GM12875 (cell line): ENCODE measurements around the gene FGF19.

Source experiments
- H3K4me3 ChIP-seq: one replicate; pipeline ENCODE4 v1.5.1; 2011; ENCODE audit warnings: low read depth, low read length, control low read depth
- CTCF ChIP-seq: IDR thresholded peaks from 2 replicates; pipeline ENCODE4 v1.5.1; 2011; ENCODE audit warnings: low read depth, mild to moderate bottlenecking, control low read depth, inconsistent platforms, low read length, moderate library complexity, borderline replicate concordance; ENCODE audit not compliant: insufficient read depth

Gene FGF19

GRCh38 chr11:69708736-69709401, 5.0 kb upstream of the FGF19 start:
- no peak for TF ChIP-seq CTCF
- no peak overlapping the region for H3K4me3 ChIP-seq

GRCh38 chr11:69707176-69707575, 3.4 kb upstream of the FGF19 start:
- TF ChIP-seq CTCF: no peak
- no peak overlapping the region for H3K4me3 ChIP-seq

- no peak for TF ChIP-seq CTCF
- H3K4me3 ChIP-seq: no peak overlapping the region
Observed at GRCh38 chr11:69705901-69706787, 2.3 kb upstream of the FGF19 start.

GRCh38 chr11:69705351-69705811, 1.6 kb upstream of the FGF19 start:
- H3K4me3 ChIP-seq: no peak overlapping the region
- no peak for TF ChIP-seq CTCF

- TF ChIP-seq CTCF: peak; percentile 32; the same call in 1 of the 2 replicates
- no peak overlapping the region for H3K4me3 ChIP-seq
Observed at GRCh38 chr11:69704508-69705253, 859 bp upstream of the FGF19 start.

GRCh38 chr11:69703453-69703767, 412 bp downstream of the FGF19 start:
- TF ChIP-seq CTCF: no peak
- H3K4me3 ChIP-seq: no peak overlapping the region
